Stomach (tissue), 4 donors: ENCODE data around the gene SPOP.

ENCODE experiments used
- POLR2A ChIP-seq, 4 donors: fragments of 450-650 bp; IDR thresholded peaks; one replicate each; pipeline ENCODE4 v1.6.1; 2016; ENCODE audit warnings: antibody characterized with exemption in 4 of 4, control low read depth in 2 of 4, mild to moderate bottlenecking in 1 of 4, moderate library complexity in 1 of 4
- POLR2AphosphoS5 ChIP-seq, 3 donors: sonication (generic); formaldehyde crosslinking; IDR thresholded peaks; one replicate each; pipeline ENCODE4 v1.6.1; 2016; ENCODE audit warnings: antibody characterized with exemption in 3 of 3
- TF ChIP-seq, protein P1 (sequence below), 7 experiments: fragments of 450-650 bp in 4 of 7; fragments of 200-600 bp in 3 of 7; sonication (generic) in 3 of 7; IDR thresholded peaks; one replicate each; pipeline ENCODE4 v1.5.1; 2016 to 2019; ENCODE audit warnings: antibody characterized with exemption in 7 of 7, control low read depth in 2 of 7, mild to moderate bottlenecking in 1 of 7

DNA sequence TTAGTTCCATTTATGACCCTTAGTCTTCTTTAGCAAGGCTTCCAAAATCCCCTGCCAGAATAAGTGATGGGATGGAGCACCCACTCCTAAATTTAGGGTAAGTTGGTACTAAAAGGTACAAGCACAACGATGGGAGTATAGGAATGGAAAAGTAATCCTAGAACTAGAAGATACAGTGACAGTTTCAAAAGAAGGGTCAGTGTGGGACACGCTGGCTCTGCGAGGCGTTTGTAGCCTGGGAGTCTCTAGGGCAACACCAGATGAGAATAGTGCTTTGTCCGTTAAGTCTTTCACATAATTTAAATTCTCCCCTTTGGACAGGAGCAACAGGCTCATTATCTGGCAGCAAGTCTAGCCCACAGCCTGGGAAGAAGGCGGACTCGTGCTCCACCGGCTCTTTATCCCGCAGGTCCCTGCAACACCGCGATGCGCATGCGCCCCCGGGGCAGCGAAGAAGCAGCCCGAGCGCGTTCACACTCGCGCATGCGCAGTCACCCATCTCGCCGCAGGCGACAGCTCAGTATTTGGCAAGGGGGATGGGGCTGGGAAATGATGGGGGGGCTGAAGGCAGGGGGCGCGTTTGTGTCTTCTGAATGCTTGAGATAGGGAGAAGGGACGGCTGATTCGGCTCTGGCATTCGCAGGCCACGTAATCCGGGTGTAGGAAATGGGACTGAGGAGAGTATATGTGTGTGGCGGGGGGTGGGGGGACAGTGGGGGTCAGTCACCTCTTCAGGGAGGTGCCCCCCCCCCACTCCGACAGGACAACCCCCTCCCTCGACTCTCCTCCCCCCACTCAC, 564 bp downstream of the SPOP start:
- TF ChIP-seq POLR2A (IDR thresholded peaks at IDR 0.05) = no peak
- TF ChIP-seq, protein P1, sequence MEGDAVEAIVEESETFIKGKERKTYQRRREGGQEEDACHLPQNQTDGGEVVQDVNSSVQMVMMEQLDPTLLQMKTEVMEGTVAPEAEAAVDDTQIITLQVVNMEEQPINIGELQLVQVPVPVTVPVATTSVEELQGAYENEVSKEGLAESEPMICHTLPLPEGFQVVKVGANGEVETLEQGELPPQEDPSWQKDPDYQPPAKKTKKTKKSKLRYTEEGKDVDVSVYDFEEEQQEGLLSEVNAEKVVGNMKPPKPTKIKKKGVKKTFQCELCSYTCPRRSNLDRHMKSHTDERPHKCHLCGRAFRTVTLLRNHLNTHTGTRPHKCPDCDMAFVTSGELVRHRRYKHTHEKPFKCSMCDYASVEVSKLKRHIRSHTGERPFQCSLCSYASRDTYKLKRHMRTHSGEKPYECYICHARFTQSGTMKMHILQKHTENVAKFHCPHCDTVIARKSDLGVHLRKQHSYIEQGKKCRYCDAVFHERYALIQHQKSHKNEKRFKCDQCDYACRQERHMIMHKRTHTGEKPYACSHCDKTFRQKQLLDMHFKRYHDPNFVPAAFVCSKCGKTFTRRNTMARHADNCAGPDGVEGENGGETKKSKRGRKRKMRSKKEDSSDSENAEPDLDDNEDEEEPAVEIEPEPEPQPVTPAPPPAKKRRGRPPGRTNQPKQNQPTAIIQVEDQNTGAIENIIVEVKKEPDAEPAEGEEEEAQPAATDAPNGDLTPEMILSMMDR (IDR thresholded peaks at IDR 0.05) = peak in 1 of 7 experiments; percentile 9
- peak in 2 of 3 donors; percentile 88 for TF ChIP-seq POLR2AphosphoS5 (IDR thresholded peaks at IDR 0.05)
